HepG2 (cell line): Measurements from ENCODE around the gene TEDC1. TPM values are rescaled to one million over a fixed set of nuclear protein-coding genes. Genes with fewer than 3 reads are reported as not detected.

Experiments
- AKAP8 ChIP-seq: sonication (generic); formaldehyde crosslinking; IDR thresholded peaks from 2 replicates; pipeline ENCODE4 v1.5.1; 2020; ENCODE audit warnings: mild to moderate bottlenecking, missing genetic modification reagents
- CREB3 ChIP-seq: sonication (generic); formaldehyde crosslinking; IDR thresholded peaks from 2 replicates; pipeline ENCODE4 v1.5.0; 2020; ENCODE audit warnings: missing genetic modification reagents
- DMAP1 ChIP-seq: IDR thresholded peaks from 2 replicates; pipeline ENCODE4 v1.6.1; 2016
- HES4 ChIP-seq: sonication (generic); formaldehyde crosslinking; IDR thresholded peaks from 2 replicates; pipeline ENCODE4 v1.9.0; 2021; ENCODE audit warnings: mild to moderate bottlenecking, missing genetic modification reagents, borderline replicate concordance
- HOMEZ ChIP-seq: IDR thresholded peaks from 2 replicates; pipeline ENCODE4 v1.6.1; 2016; ENCODE audit warnings: low read depth
- MEIS1 ChIP-seq: sonication (generic); formaldehyde crosslinking; IDR thresholded peaks from 2 replicates; pipeline ENCODE4 v1.9.0; 2021; ENCODE audit warnings: mild to moderate bottlenecking, missing genetic modification reagents, moderate library complexity, borderline replicate concordance
- MXI1 ChIP-seq: IDR thresholded peaks from 3 replicates; pipeline ENCODE4 v1.6.1; 2012; ENCODE audit warnings: low read depth, low read length, inconsistent platforms, borderline replicate concordance
- XRCC5 ChIP-seq: fragments of 200-400 bp; formaldehyde crosslinking; optimal IDR thresholded peaks from 2 replicates; pipeline ENCODE3; 2017; ENCODE audit warnings: mild to moderate bottlenecking, low read length
- ZC3H4 ChIP-seq: sonication (generic); formaldehyde crosslinking; IDR thresholded peaks from 2 replicates; pipeline ENCODE4 v1.4.0; 2020; ENCODE audit warnings: missing genetic modification reagents, borderline replicate concordance
- ZMYM3 ChIP-seq: sonication (generic); formaldehyde crosslinking; IDR thresholded peaks from 2 replicates; pipeline ENCODE4 v1.5.1; 2020; ENCODE audit warnings: mild to moderate bottlenecking, missing genetic modification reagents
- polyA plus RNA-seq, 8 experiments: library from polyadenylated mRNA; depleted of rRNA in 3 of 8; stranded (reverse) in 7 of 8; unstranded in 1 of 8; fragments of >200 nt; fragmentation: Illumina TruSeq in 4 of 8; extraction: Trizol in 4 of 8; gene quantifications; 2 replicates each; pipeline versions ENCODE4 v1.2.1 to v1.2.3, GENCODE V29; 2011 to 2016; ENCODE audit warnings: low read depth in 4 of 8, missing spikeins in 1 of 8, mixed read lengths in 1 of 8; ENCODE audit not compliant: insufficient read depth in 1 of 8
- total RNA-seq, 5 experiments: library from RNA; depleted of rRNA; stranded (reverse); fragments of >200 nt; fragmentation: Illumina TruSeq; extraction: Trizol; gene quantifications; 2 replicates each; pipeline ENCODE4 v1.2.3, GENCODE V29; 2016; ENCODE audit warnings: low read depth in 1 of 5
- TF ChIP-seq, protein P1 (sequence below): IDR thresholded peaks from 2 replicates; pipeline ENCODE4 v1.6.1; 2016

The TEDC1 gene
- total and polyA plus RNA-seq, 2 of the 13 experiments (the other 11 are each of a cell fraction or from before 2014, with no cell fraction given), result 5.7 to 27.4 TPM

- TF ChIP-seq MXI1 (no peak), MEIS1 (CRISPR knock-in tag) (peak; percentile 63; the same call in 1 of the 2 replicates), HES4 (CRISPR knock-in tag) (0 out of 2 replicates have a peak, but pooled peaks have one; percentile 59), ZC3H4 (CRISPR knock-in tag) (0 out of 2 replicates have a peak, but pooled peaks have one; percentile 23), CREB3 (CRISPR knock-in tag) (no peak), AKAP8 (peak; percentile 81), ZMYM3 (CRISPR knock-in tag) (0 out of 2 replicates have a peak, but pooled peaks have one; percentile 53), XRCC5 (peak; percentile 57), DMAP1 (CRISPR knock-in tag) (peak; percentile 57; the same call in 1 of the 2 replicates), HOMEZ (CRISPR knock-in tag) (peak; percentile 85; the same call in 1 of the 2 replicates)
- TF ChIP-seq, protein P1, sequence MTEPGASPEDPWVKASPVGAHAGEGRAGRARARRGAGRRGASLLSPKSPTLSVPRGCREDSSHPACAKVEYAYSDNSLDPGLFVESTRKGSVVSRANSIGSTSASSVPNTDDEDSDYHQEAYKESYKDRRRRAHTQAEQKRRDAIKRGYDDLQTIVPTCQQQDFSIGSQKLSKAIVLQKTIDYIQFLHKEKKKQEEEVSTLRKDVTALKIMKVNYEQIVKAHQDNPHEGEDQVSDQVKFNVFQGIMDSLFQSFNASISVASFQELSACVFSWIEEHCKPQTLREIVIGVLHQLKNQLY (CRISPR knock-in tag), result peak; percentile 55
These were observed 5.2 kb downstream of the TEDC1 start (continued) for GRCh38 chr14:105495990-105496830.
